HG02885 (cell line): Measurements from ENCODE around the gene CLEC19A.

Source experiments
- ATAC-seq: cut with Tn5 transposase; IDR thresholded peaks from one replicate; pipeline ENCODE4 v1.9.1; 2021; ENCODE audit warnings: mild to moderate bottlenecking; ENCODE audit not compliant: unreplicated experiment, poor library complexity

CLEC19A gene

GRCh38 chr16:19285431-19285830 lies at the start of gene CLEC19A:
Gene CLEC19A (plus strand): TSS chr16:19285731. CDS start chr16:19285852, 121 bp downstream.
- ATAC-seq: no peak

GRCh38 chr16:19235886-19236285 lies 49.6 kb upstream of the CLEC19A start:
- no peak for ATAC-seq

GRCh38 chr16:19236561-19237209 lies 48.8 kb upstream of the CLEC19A start:
- no peak for ATAC-seq

DNA sequence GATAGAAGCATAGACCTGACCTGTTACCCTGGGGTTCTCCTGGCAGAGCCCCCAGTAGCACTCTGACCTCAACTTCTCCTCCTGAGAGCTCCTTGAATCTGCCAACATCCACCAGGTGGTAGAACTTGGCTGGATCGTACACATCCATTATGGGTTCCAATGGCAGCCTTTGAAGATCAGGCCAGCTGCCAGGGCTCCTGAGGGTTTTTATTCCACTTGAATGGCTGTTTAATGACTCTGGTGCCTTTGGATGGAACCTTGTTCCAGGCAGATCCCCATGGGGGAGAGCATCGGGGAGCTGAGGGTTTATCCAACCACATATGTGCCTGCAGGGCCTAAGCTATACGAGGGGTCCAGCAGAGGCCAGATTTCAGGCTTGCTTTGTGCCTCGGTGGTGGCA lies 47.1 kb upstream of the CLEC19A start:
- ATAC-seq: no peak

- ATAC-seq: no peak
Measured at GRCh38 chr16:19239511-19240155, 45.9 kb upstream of the CLEC19A start.

DNA sequence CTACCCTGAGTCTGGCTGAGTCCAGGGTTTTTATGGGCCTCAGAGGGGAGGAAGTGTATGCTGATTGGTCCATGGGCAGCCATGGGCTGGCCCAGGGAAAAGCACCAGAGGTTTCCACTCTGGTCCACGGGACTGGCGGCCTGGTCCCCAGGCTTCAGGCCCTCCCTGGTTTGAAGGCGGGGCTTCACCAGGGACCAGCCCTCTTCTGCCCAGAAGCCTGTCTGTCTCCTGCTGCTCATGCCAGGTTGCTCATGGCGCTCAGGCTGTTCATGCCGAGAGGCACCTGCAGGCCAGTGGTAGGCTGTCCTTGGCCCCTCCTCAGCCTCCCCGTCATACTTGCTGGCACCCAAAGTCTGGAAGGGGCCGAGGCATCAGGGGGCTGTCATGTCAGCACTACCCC lies 45.0 kb upstream of the CLEC19A start:
- ATAC-seq: no peak

- no peak for ATAC-seq
Measured at GRCh38 chr16:19241512-19241911, 44.0 kb upstream of the CLEC19A start.

GRCh38 chr16:19242186-19242585 lies 43.3 kb upstream of the CLEC19A start:
- no peak for ATAC-seq

DNA sequence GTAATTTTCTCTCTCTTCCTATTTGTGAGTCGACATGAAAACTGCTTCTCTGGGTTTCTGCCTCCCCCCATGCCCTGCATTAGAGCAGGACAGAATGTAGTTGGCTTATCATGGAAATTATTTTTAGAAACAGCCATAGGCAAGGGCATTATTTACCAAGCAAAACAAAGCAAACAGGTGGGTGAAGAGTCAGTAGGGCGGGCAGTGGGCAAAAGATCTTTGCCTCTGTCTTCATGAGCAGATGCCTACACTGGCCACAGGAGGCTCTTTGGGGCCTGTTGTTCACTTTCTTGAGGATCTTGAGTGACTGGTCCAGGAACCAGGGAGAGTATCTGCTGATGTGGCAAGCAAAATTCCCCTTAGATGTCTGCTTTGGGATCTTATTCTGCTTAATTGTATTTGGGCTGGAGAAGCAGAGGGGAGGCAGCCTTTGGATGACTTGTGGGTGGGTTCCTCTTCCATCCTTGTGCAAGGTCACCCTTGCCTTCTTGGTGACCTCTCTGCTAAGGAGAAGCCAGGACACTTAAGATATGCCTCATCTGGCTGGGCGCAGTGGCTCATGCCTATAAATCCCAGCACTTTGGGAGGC lies 42.5 kb upstream of the CLEC19A start:
- ATAC-seq: no peak

GRCh38 chr16:19245326-19245925 lies 40.1 kb upstream of the CLEC19A start:
- ATAC-seq: no peak

GRCh38 chr16:19252904-19253303 lies 32.6 kb upstream of the CLEC19A start:
- no peak for ATAC-seq

- ATAC-seq: no peak
Measured at GRCh38 chr16:19254611-19255010, 30.9 kb upstream of the CLEC19A start.

DNA sequence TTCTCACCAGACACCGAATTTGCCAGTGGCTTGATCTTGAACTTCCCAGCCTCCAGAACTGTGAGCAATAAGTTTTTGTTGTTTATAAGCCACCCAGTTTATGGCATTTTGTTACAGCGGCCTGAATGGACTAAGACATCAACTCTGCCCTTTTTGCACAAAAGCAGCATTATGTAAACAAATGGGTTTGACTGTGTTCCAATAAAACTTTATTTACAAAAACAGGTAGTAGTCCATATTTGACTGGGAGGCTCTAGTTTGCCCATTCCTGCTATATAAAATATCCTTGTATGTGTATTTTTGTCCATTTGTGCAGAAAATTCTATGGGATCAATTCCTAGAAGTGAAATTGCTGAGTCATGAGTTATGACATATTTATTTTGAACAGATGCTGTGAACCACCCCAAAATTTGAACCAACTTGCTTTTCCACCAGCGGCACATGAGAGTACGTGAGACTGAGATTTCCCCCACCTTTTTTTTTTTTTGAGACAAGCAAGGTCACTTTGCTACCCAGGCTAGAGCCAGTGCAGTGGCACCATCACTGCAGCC lies 21.3 kb upstream of the CLEC19A start:
- no peak for ATAC-seq

DNA sequence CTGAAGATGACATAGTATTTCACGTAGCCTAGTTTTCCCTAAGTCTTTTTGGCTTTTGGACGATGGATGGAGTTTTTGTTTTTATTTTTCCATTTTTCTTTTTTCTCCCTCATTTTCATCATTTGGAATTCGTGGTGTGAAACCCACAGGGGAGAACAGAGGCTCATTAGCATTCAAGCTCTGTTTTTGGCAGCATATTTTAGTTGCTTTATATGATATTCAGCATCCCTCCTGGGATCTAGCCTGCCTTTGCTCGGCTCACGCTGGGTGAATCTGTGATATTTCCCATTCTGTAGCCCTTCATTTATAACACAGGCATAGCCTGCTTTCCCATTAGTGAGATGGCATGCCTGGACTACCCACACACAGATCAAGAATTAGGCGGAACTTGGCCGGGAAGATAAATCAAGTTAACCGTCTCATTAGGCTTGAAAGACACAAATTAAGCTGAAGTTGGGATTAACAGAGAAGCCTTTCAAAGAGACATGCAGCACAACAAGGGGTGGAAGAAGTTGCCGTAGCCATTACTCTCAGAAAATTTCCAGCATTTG lies 20.1 kb upstream of the CLEC19A start:
- ATAC-seq: no peak

DNA sequence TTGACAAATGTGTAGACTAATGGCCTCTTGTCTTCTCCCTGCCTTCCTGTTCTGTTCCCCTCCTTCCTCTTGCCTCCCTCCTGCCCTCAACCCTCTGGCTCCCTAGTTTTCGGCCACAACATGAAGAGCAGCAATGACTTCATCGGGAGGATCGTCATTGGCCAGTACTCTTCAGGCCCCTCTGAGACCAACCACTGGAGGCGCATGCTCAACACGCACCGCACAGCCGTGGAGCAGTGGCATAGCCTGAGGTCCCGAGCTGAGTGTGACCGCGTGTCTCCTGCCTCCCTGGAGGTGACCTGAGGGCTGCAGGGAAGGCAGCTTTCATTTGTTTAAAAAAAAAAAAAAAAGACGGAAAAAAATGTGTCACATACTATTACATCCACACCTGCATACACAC lies 18.8 kb upstream of the CLEC19A start:
- ATAC-seq: no peak

DNA sequence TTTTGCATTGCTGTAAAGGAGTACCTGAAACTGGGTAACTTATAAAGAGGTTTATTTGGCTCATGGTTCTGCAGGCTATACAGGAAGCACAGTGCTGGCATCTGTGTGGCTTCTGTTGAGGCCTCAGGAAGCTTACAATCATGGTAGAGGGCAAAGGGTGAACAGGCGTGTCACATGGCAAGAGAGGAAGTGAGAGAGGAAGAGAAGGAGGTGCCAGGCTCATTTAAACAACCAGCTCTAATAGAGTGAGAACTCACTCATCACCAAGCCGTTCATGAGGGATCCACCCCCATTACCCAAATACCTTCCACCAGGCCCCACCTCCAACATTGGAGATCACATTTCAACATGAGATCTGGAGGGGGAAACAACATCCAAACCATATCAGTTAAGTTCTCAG lies 16.4 kb upstream of the CLEC19A start:
- no peak for ATAC-seq

- no peak for ATAC-seq
Measured at GRCh38 chr16:19274165-19274797, 11.2 kb upstream of the CLEC19A start.

GRCh38 chr16:19278403-19278802 lies 7.1 kb upstream of the CLEC19A start:
- no peak for ATAC-seq

- ATAC-seq: no peak
Measured at GRCh38 chr16:19281246-19281645, 4.3 kb upstream of the CLEC19A start.

GRCh38 chr16:19282101-19282500 lies 3.4 kb upstream of the CLEC19A start:
- no peak for ATAC-seq
